G401.6 (cell line): Measurements from ENCODE around the gene LAMB1.
"Not testable (repeated sequence)": the region's sequence is repeated elsewhere in the genome, so short reads cannot be mapped to it uniquely, and the experiment has no call there.

Source experiments
- FAIRE-seq: peaks from 2 replicates; lab custom pipeline; 2012; peaks lifted over from hg19 to GRCh38; lab: Jason Lieb, UNC

The LAMB1 gene

DNA sequence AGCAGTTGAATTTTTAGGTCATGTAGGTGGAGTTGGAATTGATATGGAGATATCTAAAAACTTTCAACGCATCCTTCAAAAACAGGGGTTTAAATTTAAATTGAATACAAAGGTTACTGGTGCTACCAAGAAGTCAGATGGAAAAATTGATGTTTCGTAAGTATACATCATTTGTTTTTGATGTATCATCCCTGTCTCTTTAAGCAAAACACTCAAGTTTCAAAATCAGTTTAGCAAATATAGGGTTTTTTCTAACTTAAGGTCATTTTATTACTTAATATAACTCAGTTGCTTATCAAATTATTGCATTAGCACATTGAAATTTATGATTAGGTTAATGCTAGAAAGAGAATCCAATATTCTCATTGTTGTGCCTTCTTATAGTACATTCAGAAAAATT lies 87.4 kb downstream of the LAMB1 start:
- no peak for FAIRE-seq

DNA sequence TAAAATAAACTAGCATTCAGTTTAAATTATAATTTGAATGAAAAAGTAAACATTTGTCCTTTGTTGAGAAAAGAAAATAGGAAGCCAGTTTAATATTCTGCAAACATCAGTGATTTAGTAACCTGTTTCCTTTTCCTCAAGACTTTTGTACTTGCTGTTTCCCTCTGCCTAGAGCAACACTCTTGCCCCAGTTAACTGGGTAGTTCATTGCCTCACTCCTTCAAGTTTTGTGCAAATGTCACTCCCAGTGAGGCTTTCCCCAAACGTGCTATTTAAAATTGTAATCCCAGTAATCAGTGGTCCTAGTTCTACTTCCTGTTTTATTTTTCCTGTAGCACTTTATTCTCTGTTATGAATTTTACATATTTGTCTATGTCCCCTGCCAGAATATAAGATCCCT lies 88.1 kb downstream of the LAMB1 start:
- FAIRE-seq = no peak

DNA sequence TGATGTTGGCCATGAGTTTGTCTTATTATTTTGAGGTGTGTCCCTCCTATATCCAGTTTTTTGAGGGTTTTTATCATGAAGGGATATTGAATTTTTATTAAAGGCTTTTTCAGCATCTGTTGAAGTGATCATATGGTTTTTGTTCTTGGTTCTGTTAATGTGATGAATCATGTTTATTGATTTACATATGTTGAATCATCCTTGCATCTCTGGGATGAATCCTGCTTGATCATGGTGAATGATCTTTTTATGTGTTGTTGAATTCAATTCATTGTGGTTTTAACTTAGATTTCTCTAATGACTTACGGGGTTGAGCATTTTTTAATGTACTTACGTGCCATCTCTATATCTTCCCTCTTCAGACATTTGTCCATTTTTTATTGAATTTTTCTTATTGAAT lies 89.1 kb downstream of the LAMB1 start:
- FAIRE-seq = peak; percentile 28

DNA sequence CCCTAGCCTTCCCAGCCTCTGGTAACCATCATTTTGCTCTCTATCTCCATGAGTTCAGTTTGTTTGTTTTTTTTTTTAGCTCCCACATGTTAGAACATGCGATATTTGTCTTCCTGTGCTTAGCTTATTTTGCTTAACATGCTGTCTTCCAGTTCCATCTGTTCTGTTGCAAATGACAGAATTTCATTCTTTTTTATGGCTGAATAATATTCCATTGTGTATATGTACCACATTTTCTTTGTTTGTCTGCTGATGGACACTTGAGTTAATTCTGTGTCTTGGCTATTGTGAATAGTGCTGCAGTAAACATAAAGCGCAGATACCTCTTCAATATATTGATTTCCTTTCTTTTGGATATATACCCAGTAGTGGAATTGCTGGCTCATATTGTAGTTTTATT lies 91.0 kb downstream of the LAMB1 start:
- FAIRE-seq = no peak

DNA sequence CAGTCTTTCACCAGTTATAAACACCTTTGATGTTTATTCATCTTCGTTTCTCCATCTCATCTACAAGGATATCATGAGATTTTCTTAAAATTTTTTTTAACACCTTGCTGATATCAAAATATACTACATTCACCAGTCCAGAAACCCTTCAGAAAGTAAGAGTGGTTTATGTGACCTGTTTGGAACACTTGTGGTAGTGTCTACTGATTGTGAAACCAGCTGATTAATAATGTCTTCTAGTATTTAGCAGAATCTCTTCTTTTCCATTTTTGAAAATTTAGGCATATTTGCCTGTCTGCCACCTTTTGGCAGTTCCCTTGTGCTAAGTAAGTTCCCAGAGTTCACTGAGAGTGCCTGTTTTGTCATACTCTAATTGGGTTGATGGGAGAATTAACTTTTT lies 93.5 kb downstream of the LAMB1 start:
- no peak for FAIRE-seq

DNA sequence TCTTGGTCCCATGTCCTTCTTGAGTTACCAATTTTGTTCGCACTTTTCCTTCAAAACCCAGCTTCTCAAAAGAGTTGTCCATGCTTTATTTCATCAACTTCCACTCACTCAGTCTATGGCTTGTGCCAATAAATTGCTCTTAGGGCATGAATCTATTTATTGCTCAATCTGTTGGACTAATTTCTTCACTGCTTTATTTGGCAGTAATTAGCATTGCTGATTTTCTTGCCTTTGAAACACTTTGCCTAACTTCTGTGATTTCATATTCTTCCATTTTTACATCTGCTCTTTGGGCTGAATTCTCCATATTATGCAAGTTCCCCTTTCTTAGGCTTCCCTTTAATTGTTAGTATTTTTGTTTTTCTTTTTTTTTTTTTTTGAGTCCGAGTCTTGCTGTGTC lies 95.2 kb downstream of the LAMB1 start:
- no peak for FAIRE-seq

DNA sequence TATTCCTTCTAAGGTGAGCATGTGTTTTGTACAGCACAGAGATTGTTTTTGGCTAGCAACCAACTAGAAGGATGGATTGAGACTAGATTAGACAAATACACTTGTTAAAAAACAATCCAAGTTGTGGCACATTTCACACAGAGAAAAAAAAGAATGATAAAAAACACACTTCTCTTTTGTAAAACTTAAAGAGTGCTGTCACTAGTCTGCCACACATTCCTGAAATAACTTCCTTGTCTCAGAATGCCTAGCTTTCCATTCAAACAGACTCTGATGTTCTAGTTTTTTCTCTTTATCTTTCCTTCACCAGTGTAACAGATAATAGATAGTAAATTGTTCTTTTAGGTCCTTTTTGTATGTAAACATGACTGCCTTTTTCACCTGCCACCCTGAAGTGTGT lies 100.6 kb downstream of the LAMB1 start:
- no peak for FAIRE-seq

DNA sequence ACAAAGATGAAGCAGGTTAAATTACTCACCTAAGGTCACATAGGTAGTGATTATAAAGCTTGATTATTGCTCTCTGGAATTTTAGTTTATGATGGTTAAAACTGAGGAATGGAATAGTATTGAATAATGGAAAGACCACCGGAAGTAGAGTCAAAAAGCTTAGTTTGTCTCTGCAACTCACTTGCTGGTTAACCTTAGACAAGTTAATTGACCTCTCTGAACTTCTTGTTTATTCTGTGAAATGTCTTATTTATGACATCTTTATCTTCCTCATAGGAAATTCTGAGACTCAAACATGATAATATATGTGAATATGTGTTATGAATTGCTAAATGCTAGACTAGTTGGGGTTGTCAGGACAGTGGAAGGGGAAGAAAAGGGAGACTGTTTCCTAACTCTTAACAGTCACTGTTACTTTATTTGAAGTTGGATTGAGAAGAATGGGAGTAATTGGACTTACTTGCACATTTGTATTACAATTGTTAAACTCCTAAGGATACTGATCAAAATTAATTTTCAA lies 102.4 kb downstream of the LAMB1 start:
- FAIRE-seq = no peak

DNA sequence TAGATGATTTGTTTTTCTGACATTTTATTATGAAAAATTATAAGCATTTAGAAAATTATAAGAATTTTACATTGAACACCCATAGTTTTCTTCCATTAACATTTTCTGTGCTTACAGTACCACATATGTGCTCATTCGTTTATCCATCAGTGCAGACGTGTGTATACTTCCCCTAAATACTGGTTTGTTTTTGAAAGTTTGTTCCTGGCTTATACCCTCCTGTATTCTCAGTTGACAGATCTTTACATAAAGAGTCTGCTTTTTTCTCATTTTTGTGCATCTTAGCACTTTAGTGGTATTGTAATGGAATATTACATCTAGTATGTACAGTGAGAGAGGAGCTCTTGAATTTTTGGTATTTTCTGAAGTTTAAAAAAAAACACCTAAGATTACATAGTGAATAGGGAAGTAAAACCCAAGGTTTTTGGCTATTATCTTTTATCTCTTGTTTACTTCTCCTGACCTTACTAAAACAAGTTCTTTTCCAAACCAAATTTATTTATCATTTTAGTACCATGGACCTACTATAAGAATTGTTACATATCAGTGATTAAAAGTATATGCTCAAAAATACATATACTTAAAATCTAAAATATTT lies 103.9 kb downstream of the LAMB1 start:
- FAIRE-seq = peak; percentile 46

DNA sequence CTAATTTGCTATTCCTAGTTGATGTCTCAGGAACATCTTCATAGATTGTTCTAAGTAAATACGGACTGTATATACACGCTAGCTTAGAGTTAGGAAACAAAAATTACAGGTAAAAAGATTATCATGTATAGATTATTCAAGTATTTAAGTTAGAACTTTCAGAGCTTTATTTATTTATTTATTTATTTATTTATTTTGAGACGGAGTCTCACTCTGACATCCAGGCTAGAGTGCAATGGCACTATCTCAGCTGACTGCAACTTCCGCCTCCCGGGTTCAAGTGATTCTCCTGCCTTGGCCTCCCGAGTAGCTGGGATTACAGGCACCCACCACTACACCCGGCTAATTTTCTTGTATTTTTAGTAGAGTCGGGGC lies 110.6 kb downstream of the LAMB1 start:
- FAIRE-seq = not testable (repeated sequence)

DNA sequence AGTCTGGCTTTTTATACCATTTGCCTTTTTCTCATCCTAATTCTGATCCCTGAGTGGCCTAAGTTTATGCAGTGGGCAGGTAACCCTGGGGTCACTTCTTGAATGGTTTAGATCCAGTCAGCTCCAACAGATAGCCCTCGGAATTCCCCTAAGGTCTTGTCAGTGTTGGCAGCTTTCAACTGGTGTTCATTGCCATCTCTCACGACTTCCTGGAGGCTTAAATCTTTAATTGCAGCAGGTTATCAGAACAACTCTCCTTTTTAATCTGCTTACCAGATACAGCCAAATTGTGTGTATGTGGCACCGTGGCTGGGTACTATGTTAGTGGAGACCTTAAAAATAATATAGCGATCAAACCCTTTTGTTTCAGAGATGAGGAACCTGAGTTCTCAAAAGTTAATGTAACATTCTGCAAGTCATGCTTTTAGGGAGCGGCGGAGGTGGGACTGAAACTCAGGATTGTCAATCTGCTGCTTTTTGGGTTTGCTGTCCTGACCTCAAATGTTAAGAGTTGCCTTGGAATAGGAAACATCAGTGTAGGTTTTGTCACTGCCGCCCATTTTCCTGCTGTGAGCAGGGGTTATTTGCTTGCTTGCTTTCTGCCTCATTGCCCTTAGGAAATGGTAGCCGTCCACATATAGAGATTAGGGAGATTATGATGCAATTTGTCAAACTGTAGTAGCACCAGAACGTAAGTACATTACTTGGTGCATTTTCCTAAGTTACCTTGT lies 111.2 kb downstream of the LAMB1 start:
- no peak for FAIRE-seq

DNA sequence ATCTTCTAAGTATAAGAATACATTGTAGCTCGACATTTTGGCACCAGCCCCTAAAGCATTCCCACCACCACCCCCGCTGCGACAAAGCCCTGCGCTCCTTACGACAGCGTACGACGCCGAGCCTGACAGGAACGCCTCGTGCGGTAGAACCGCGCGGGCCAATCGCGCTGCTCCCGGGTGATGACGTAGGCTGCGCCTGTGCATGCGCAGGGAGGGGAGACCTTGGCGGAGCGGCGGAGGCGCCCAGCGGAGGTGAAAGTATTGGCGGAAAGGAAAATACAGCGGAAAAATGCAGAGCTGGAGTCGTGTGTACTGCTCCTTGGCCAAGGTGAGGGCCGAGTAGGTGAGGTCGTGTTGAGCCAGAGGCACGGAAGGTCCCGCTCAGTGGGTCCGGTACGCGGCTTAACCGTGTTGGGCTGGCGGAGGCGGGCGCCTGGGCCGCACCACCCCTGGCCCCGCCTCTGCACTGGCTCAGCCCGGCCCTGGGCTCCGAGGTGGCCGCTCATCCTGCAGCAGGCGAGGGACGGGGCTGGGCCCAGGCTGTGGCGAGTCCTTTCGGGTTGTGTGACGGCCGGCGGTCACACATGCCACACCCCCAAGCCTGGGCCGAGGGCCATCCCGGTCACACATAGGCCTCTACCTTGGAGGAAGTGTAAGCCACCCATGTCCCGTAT lies 111.9 kb downstream of the LAMB1 start, which contains the start of gene DLD:
Gene DLD (plus strand): TSS at position 222 of the 674 bp plus-strand sequence. CDS start 68 bp downstream, at position 290.
- peak; percentile 90 for FAIRE-seq

DNA sequence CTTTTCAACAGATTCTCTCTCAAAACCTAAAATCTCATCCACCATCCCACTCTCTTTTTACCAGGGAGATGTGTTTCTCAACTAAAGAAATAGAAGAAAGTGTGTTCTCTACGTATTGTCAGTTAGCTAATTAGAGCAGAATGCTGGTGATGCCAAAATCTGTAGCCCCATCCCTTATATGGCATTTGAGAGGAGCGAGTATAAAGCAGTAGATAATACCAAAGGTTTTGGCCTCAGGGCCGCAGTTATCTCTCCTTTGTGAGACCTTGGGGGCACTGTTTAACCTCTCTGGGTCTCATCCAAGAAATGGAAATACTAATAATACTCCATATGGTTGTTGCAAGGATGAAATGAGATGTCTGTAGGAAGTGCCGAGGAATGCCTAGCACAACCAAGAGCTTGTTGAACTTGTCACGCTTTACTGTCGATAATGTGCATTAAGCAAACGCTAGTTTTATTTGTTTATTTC lies 112.4 kb downstream of the LAMB1 start:
- FAIRE-seq = no peak

DNA sequence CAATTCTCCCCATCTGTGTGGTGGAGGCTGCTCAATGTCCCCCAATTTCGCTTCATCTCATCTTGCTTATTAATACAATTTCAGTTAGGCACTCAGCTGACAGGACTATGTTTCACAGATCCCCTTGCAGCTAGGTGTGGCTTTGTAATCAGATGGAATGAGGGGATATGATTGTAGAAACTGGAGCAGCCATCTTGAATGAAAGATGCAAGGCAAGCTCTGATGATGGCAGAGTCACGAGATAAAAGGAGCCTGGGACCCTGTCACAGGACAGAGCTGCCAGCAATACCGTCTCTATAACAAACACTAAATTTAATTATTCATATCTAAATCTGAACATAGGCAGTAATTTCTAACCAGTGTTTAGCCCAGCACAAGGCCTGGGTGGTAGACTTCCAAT lies 113.0 kb downstream of the LAMB1 start:
- FAIRE-seq = no peak

DNA sequence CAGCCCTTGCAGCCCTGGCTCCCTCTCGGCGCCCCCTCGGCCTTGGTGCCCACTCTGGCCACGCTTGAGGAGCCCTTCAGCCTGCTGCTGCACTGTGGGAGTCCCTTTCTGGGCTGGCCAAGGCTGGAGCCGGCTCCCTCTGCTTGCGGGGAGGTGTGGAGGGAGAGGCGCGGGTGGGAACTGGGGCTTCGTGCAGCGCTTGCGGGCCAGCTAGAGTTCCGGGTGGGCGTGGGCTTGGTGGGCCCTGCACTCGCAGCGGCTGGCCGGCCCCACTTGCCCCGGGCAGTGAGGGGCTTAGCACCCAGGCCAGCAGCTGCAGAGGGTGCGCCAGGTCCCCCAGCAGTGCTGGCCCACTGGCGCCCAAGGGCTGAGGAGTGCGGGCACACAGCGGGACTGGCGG lies 115.1 kb downstream of the LAMB1 start:
- FAIRE-seq = not testable (repeated sequence)

DNA sequence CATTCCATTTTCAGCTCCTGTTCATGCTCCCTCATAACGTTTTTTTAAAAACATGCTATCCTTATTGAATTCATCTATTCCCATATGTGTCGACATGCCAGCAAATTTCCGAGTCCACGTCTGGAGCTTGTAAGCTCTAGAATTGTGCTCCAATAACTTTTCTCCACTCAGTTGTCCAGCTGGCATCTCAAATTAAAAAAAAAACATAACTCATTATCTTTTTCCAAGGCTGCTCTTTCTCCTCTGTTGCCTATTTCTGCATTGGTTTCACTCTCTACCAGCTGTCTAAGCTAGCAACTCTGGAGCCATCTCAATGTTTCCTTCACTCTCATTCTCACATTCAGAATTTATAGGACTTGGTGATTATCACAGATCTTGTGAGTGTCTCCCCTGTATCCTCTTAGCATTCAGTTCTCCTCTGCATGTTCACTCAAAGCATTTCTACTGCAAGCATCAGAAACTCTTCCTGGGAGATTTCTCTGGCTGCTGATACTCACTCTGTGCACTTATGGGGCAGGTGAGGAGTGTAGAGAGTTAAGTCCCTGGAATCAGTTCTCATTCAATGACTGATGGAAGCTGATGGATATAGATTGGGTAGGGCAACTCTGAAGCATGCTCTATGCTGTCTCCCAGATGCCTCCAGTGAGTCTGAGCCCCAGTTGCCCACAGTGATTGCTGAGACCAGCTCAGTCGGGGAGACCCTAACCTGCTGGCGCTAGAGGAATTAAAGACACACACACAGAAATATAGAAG lies 118.7 kb downstream of the LAMB1 start:
- no peak for FAIRE-seq

DNA sequence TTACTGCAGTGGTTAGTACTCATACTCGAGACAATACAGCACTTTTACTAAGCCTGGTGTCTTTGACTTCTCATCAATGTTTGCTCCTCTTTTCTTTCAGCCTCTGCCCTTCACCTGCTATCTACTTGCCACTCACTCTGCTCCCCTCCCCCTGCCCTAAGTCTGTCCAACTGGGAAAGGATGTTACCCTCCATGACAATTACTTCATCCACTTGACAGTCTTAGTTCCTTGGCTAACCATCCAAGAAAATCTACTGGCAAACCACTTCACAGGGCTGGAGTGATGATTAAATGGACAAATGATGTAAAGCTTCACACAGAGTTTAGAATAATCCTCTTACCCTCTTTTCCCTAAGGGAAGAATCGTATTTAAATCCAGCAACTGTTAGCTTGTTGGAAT lies 120.2 kb downstream of the LAMB1 start:
- FAIRE-seq = no peak

DNA sequence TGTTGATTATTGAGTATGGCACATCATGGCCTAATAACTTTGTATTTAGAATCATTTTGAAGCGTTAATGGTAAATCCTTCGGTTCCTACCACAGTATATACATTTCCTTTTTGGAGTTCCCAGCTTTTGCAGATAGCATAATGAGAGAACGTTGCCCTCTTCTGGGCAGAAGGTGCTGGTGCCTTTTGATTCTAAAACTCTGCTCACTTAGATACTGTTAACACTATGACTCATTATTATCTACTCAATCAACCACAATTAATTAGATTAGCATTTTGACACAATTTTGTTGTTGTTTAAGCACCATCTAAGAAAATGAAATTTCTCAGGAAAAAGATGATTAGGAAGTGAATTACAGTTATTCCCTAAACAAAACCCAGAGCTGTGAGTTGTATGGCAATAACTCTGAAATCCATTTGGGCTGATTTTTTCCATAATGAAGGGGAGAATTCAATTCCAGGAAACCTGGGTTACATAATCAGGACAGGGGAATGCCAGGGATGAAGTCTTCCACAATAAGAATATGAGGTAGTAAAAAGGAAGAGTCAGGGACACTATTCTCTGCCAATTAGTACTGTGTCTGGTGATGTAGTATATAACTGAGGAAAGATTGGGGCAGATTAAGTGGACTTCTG lies 123.4 kb downstream of the LAMB1 start:
- peak; percentile 91 for FAIRE-seq

DNA sequence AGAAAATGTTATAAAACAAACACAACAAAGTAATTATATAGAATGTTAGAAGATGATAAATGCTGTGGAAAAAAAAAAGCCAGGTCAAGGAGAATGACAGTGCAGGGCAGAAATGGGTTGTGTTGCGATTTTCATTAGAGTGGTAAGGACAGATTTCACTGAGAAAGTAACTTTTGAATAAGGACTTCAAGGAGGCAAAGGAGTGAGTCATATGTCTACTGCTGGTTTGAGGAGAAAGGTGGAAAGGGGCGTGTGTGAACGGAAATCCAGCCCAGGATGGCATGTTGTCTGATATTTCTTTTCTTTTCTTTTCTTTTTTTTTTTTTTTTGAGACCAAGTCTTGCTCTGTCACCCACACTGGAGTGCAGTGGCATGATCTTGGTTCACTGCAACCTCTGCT lies 124.3 kb downstream of the LAMB1 start:
- FAIRE-seq = no peak

DNA sequence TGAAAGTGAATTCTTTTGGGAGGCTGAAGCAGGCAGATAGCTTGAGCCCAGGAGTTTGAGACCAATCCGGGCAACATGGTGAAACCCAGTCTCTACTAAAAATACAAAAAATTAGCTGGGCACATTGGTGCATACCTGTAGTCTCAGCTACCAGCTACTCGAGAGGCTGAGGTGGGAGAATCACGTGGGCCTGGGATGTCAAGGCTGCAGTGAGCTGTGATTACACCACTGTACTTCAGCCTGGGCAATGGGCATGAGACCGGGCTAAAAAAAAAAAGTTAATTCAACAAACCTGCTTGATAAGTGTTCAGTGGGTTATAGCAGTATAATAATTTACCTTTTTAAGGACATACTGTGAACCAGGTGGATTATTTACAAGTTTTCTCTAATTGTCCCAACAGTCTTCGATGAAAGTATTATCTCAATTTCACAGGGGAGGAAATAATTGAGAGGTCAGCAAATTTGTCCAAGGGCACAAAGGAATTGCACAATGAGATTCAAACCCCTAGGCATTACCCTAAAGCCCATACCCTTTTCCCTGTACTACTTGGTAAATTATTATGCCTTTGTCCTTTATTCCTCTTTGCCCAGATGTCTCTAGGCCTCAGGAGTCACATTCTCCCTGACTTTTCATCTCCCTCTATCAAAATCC lies 125.1 kb downstream of the LAMB1 start:
- FAIRE-seq = no peak

DNA sequence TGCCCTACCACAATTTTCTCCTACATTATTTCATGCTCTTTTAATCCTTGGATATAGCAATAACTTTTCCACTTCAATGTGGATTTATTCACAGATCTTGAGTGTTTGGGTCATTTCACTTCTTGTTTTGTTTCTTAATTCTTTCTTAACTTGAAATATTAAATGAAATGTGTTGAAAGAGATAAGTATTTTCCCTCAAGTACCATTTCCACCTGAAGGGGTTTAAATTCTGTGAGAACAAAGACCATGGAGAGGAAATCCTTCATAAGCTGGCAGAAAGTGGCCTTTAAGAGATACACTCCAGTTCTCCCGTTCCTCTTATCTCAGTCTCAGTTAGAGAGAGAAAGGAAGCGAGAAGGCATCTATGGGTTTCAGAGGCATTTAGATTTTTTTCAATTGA lies 126.0 kb downstream of the LAMB1 start:
- FAIRE-seq = no peak
